Measurements from ENCODE around the gene GRAMD4.

Gene GRAMD4

DNA sequence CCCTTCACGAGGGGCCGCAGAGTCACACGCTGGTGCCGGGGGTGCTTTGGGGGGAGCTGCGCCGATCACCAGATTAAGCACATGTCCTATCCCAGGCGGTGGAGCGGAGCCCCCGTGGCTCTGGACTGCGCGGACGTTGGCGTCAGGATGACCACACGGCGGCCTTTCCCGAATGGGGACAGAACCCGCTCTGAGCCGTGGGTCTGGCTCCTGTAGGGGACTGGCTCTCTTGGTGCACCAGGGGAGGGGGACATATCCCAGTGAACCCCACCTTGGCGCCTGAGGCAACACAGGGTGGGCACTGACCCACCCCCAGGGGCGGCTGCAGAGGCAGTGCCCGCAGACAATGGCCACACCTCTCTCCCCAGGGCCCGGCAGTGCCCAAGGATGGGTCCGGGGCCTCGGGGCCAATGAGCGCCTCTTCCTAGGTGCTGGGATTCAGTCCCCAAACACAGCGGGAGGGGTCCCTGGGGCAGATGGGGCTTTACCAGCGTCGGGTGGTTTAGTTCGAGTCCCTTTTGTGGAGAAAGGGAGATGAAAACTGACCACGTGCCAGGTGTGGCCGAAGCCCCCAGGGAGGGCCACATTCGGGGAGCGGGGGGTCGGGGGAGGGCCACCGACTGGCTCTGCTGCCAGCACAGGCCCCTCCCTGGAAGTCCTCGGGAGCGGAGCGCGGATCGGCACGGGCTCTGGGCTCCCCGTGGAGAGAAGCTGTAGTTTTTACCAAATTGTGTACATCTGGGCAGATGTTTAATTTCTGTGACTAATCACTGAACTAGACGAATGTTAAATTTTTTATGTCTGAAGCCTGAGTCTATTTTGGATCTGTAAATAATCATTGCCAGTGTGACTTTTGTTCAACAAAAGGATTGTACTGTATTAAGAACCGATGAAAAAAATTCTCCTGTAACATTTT, 58.9 kb downstream of the GRAMD4 start:
- Histone ChIP-seq H3K4me1 (ENCODE audit: insufficient read depth, low read length) (no peaks in the 10 kb centered on the region), H3K9ac (ENCODE audit: low read depth, low read length) (no peak overlapping the region), H3K4me3 (ENCODE audit: low read length) (no peak overlapping the region), H3K27me3 (ENCODE audit: insufficient read depth, low read length) (no peaks in the 10 kb centered on the region), H3K36me3 (ENCODE audit: insufficient read depth, low read length) (0 out of 2 replicates have a peak, but pooled peaks cover 6% of the 10 kb centered on the region), H3K27ac (ENCODE audit: low read depth, low read length) (no peak overlapping the region), H3K9me3 (ENCODE audit: insufficient read depth, low read depth, low read length) (no peaks in the 10 kb centered on the region)
- 94% methylated on average over 43 of the region's 44 CpGs for WGBS

DNA sequence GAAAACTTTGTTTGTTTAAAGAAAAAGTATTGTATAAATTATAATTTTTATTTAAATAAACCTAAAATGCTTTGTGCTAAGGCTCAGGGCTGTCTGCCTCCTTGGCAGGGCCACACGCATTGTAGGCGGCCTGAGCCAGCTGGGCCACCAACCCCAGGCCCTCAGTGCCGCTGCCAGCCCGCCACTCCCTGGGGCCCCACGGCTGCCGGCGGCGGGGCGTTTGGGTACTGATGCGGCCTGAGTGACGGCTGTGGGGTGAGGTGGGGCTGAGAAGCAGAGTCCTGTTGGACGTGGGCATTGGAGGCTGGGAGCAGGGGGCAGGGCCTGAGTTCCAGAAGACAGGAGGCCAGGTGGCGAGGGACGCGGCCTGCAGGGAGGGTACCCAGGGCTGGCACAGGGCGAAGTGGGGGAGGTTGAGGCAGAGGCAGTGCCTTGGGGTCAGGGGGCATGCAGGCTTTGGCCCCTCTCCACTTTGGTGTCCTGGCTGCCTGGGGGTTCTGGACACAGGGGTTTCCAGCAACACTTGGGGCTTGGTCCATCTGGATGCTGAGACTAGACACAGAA, 59.6 kb downstream of the GRAMD4 start:
- WGBS = 94% methylated on average over 16 of the region's 16 CpGs
- Histone ChIP-seq H3K36me3 (ENCODE audit: insufficient read depth, low read length) (0 out of 2 replicates have a peak, but pooled peaks cover 2% of the 10 kb centered on the region), H3K9ac (ENCODE audit: low read depth, low read length) (no peak overlapping the region), H3K9me3 (ENCODE audit: insufficient read depth, low read depth, low read length) (no peaks in the 10 kb centered on the region), H3K4me3 (ENCODE audit: low read length) (no peak overlapping the region), H3K4me1 (ENCODE audit: insufficient read depth, low read length) (no peaks in the 10 kb centered on the region), H3K27me3 (ENCODE audit: insufficient read depth, low read length) (no peaks in the 10 kb centered on the region), H3K27ac (ENCODE audit: low read depth, low read length) (no peak overlapping the region)

DNA sequence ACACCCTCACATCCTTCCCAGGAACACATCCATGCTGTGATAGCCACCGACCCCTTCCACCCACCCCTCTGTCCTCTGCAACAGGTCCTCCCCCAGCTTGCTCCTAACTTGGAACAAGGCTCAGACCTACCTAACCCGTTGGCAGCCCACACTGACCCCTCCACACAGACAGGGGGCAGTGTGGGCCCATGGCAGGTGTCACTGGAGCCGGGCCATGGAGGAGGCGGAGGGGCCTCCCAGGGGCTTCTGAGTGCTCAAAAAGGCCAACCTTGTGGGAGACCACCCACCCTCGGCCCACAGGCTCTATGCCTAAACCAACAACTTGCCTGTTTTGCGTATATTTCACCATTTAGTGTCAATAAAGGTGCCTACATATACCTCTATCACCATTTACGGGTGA, 60.8 kb downstream of the GRAMD4 start:
- 84% methylated on average over 7 of the region's 7 CpGs for WGBS
- Histone ChIP-seq H3K9me3 (ENCODE audit: insufficient read depth, low read depth, low read length) (no peaks in the 10 kb centered on the region), H3K36me3 (ENCODE audit: insufficient read depth, low read length) (peaks cover 7% of the 10 kb centered on the region), H3K4me1 (ENCODE audit: insufficient read depth, low read length) (no peaks in the 10 kb centered on the region), H3K4me3 (ENCODE audit: low read length) (no peak overlapping the region), H3K27ac (ENCODE audit: low read depth, low read length) (no peak overlapping the region), H3K9ac (ENCODE audit: low read depth, low read length) (no peak overlapping the region), H3K27me3 (ENCODE audit: insufficient read depth, low read length) (no peaks in the 10 kb centered on the region)

- Histone ChIP-seq H3K36me3 (ENCODE audit: insufficient read depth, low read length) (peaks cover 16% of the 10 kb centered on the region), H3K27me3 (ENCODE audit: insufficient read depth, low read length) (no peaks in the 10 kb centered on the region), H3K9ac (ENCODE audit: low read depth, low read length) (no peak overlapping the region), H3K27ac (ENCODE audit: low read depth, low read length) (no peak overlapping the region), H3K9me3 (ENCODE audit: insufficient read depth, low read depth, low read length) (no peaks in the 10 kb centered on the region), H3K4me3 (ENCODE audit: low read length) (no peak overlapping the region), H3K4me1 (ENCODE audit: insufficient read depth, low read length) (no peaks in the 10 kb centered on the region)
- WGBS = 89% methylated on average over 19 of the region's 19 CpGs
Observed at GRCh38 chr22:46682011-46682731, 62.0 kb downstream of the GRAMD4 start.

DNA sequence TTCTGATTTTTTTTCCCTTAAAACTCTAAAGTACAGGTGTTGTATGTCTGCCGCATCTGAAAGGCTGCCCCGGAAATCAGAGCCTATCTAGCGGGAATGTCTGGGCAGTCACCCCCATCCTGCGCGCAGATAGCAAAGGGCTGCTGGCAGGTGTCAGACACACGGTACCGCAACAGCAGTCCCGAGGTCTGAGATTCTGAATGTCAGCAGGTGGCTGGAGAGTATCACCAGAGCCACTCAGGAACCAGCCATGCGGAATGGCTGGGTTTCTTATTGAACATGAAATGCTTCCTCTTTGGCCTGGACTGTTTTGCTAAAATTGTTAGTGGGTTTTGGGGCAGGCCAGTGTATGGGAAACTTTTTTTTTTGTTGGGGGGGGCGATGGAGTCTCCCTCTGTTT, 64.5 kb downstream of the GRAMD4 start:
- no peaks in the 10 kb centered on the region for H3K27me3 ChIP-seq (ENCODE audit: insufficient read depth, low read length)
- no peaks in the 10 kb centered on the region for H3K4me1 ChIP-seq (ENCODE audit: insufficient read depth, low read length)
- peaks cover 28% of the 10 kb centered on the region for H3K36me3 ChIP-seq (ENCODE audit: insufficient read depth, low read length)
- H3K27ac ChIP-seq (ENCODE audit: low read depth, low read length) = no peak overlapping the region
- no peak overlapping the region for H3K9ac ChIP-seq (ENCODE audit: low read depth, low read length)
- H3K4me3 ChIP-seq (ENCODE audit: low read length) = no peak overlapping the region
- H3K9me3 ChIP-seq (ENCODE audit: insufficient read depth, low read depth, low read length) = no peaks in the 10 kb centered on the region
- 94% methylated on average over 10 of the region's 10 CpGs for WGBS

DNA sequence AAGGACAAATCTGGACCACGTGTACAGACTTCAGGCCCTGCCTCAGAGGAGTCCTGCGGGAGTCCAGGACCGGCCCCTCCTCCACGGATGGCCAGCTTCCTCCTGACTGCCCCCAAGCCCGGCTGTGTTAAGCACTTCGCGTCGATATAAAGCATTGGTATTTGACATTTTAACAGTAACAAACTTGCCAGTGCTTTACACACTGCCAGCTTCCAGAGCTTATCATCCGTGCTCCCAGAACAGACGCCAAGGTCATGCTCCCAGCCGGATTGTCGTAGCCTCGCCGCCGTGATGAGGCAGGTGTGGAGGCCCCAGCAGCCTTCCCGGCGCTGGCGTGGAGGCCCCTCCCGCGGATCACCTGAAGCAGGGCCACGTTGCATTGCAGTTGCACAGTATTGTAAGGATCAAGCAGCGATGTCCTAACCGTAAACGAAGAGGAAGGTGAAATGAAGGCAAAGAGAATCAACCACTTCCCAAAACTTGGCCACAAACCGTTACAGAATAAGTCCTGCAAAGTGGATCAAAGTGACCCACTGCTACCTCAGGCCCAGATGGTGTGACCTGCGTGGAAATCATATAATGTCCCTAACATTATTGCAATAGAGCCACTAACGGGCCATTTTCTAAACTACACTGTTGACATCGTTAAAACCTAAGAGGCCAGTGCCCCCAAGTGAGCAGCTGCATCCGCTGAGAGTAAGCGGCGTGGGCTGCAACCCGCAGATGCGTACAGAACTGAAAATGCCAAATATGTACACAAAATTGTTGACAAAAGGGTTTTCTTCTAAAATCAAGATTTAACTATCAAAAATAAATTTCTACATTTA, 66.2 kb downstream of the GRAMD4 start:
- Histone ChIP-seq H3K9me3 (ENCODE audit: insufficient read depth, low read depth, low read length) (no peaks in the 10 kb centered on the region), H3K9ac (ENCODE audit: low read depth, low read length) (no peak overlapping the region), H3K27ac (ENCODE audit: low read depth, low read length) (no peak overlapping the region), H3K4me1 (ENCODE audit: insufficient read depth, low read length) (no peaks in the 10 kb centered on the region), H3K36me3 (ENCODE audit: insufficient read depth, low read length) (peaks cover 44% of the 10 kb centered on the region), H3K27me3 (ENCODE audit: insufficient read depth, low read length) (no peaks in the 10 kb centered on the region), H3K4me3 (ENCODE audit: low read length) (no peak overlapping the region)
- WGBS = 94% methylated on average over 33 of the region's 33 CpGs

DNA sequence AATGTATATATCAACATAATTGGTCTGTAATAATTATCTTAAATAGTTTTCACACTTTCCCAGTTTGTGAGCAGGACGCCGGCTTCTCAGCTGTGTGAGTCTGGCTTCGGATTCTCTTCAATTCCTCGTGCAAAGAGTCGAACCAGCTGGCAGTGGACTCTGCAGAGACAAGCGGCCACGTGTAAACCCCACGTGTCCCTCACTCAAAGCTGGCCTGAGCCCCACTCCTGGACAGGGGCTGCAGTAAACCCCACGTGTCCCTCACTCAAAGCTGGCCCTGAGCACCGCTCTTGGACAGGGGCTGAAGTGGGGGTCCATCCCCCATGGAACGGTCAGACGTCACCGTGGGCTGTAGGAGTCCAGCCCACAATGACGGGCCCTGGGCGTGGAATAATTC, 66.9 kb downstream of the GRAMD4 start:
- Histone ChIP-seq H3K9ac (ENCODE audit: low read depth, low read length) (no peak overlapping the region), H3K4me1 (ENCODE audit: insufficient read depth, low read length) (no peaks in the 10 kb centered on the region), H3K4me3 (ENCODE audit: low read length) (no peak overlapping the region), H3K9me3 (ENCODE audit: insufficient read depth, low read depth, low read length) (no peaks in the 10 kb centered on the region), H3K27me3 (ENCODE audit: insufficient read depth, low read length) (no peaks in the 10 kb centered on the region), H3K27ac (ENCODE audit: low read depth, low read length) (no peak overlapping the region), H3K36me3 (ENCODE audit: insufficient read depth, low read length) (peaks cover 49% of the 10 kb centered on the region)
- 96% methylated on average over 15 of the region's 15 CpGs for WGBS

- Histone ChIP-seq H3K36me3 (ENCODE audit: insufficient read depth, low read length) (peaks cover 49% of the 10 kb centered on the region), H3K27me3 (ENCODE audit: insufficient read depth, low read length) (no peaks in the 10 kb centered on the region), H3K4me1 (ENCODE audit: insufficient read depth, low read length) (no peaks in the 10 kb centered on the region), H3K27ac (ENCODE audit: low read depth, low read length) (no peak overlapping the region), H3K4me3 (ENCODE audit: low read length) (no peak overlapping the region), H3K9me3 (ENCODE audit: insufficient read depth, low read depth, low read length) (no peaks in the 10 kb centered on the region), H3K9ac (ENCODE audit: low read depth, low read length) (no peak overlapping the region)
- WGBS = 95% methylated on average over 15 of the region's 15 CpGs
Observed at GRCh38 chr22:46687460-46687859, 67.3 kb downstream of the GRAMD4 start.

DNA sequence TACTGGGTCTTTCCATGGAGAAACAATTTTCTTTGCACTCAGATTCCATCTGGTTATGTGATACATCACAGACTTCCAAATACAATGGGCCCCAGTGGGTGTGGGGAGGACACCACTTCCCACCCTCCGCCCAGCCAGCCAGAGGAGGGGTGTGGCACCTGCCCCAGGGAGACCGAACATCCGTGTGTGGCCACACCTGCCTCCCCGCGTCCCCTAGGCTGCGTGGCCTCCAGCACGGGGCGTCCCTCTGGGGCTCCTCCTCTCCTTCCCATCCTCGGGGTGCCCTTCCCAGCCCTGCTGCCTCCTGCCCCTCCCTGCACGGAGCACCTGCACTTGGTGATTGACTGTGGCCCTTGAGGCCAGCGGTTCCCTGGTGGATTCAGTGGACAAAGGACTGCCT, 68.8 kb downstream of the GRAMD4 start:
- Histone ChIP-seq H3K4me3 (ENCODE audit: low read length) (no peak overlapping the region), H3K9ac (ENCODE audit: low read depth, low read length) (no peak overlapping the region), H3K4me1 (ENCODE audit: insufficient read depth, low read length) (no peaks in the 10 kb centered on the region), H3K27ac (ENCODE audit: low read depth, low read length) (no peak overlapping the region), H3K27me3 (ENCODE audit: insufficient read depth, low read length) (no peaks in the 10 kb centered on the region), H3K36me3 (ENCODE audit: insufficient read depth, low read length) (peaks cover 60% of the 10 kb centered on the region), H3K9me3 (ENCODE audit: insufficient read depth, low read depth, low read length) (no peaks in the 10 kb centered on the region)
- 94% methylated on average over 11 of the region's 11 CpGs for WGBS

GRCh38 chr22:46690146-46690545, 70.0 kb downstream of the GRAMD4 start:
- Histone ChIP-seq H3K9ac (ENCODE audit: low read depth, low read length) (no peak overlapping the region), H3K27me3 (ENCODE audit: insufficient read depth, low read length) (no peaks in the 10 kb centered on the region), H3K36me3 (ENCODE audit: insufficient read depth, low read length) (peaks cover 69% of the 10 kb centered on the region), H3K9me3 (ENCODE audit: insufficient read depth, low read depth, low read length) (no peaks in the 10 kb centered on the region), H3K27ac (ENCODE audit: low read depth, low read length) (no peak overlapping the region), H3K4me3 (ENCODE audit: low read length) (no peak overlapping the region), H3K4me1 (ENCODE audit: insufficient read depth, low read length) (no peaks in the 10 kb centered on the region)
- 97% methylated on average over 18 of the region's 20 CpGs for WGBS
